ENCODE data around the gene PIAS1. TPM values are rescaled to one million over a fixed set of nuclear protein-coding genes. Genes with fewer than 3 reads are reported as not detected.

The PIAS1 gene
- total and polyA plus RNA-seq, 2 donors (not counting 3 experiments of a cell fraction or from before 2014, with no cell fraction given), result 23.7 to 24.2 TPM

DNA sequence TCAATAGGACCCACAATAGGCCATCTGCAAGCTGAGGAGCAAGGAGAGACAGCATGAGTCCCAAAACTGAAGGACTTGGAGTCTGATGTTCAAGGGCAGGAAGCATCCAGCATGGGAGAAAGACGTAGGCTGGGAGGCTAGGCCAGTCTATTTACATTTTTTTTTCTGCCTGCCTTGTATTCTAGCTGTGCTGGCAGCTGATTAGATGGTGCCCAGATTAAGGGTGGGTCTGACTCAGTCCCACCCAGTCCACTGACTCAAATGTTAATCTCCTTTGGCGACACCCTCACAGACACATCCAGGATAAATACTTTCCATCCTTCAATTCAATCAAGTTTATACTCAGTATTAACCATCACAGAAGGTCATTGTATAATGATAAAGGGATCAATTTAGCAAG, 15.9 kb upstream of the PIAS1 start:
- BruUV-seq (replicated peaks), result no TSS peak
- dilution Hi-C loops (cut with MboI; ENCODE audit: extremely low pct_ligation_motif_present, low sequenced_read_pairs), result no loop called here
- POLR2A ChIA-PET, result no interaction called here

DNA sequence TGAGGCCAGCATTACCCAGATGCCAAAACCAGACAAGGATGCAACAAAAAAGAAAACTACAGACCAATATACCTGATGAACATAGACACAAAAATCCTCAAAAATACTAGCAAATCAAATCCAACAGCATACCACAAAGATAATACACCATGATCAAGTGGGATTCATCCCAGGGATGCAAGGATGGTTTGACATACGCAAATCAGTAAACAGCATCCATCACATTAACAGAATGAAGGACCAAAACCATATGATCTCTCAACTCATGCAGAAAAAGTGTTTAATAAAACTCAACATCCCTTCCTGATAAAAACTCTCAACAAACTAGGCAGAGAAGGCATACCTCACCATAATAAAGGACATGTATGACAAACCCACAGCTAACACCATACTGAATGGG, 14.0 kb upstream of the PIAS1 start:
- no peak overlapping the region for H3K9ac ChIP-seq (replicated peaks; ENCODE audit: extremely low read depth, insufficient read depth, low read length)
- no peaks in the 10 kb centered on the region for H3K9me1 ChIP-seq (replicated peaks; ENCODE audit: control insufficient read depth, extremely low read depth, insufficient read depth, low read length)
- no peak overlapping the region for H2AFZ ChIP-seq (ENCODE audit: low read depth, low read length)
- no peak for DNase-seq (ENCODE audit: low read depth, low spot score)
- no peaks in the 10 kb centered on the region for H3K9me3 ChIP-seq (replicated peaks; ENCODE audit: control insufficient read depth, insufficient read depth, low read length)
- FAIRE-seq, result no peak
- no TSS peak for BruUV-seq (replicated peaks)
- ChIA-PET POLR2A (no interaction called here), CTCF (no interaction called here)
- H3K79me2 ChIP-seq (ENCODE audit: control insufficient read depth, insufficient read depth, low read length), result no peaks in the 10 kb centered on the region
- no peak overlapping the region for H3K27ac ChIP-seq (ENCODE audit: insufficient read depth, low read depth, low read length)
- H4K20me1 ChIP-seq (replicated peaks; ENCODE audit: control insufficient read depth, extremely low read depth, insufficient read depth, low read length), result no peaks in the 10 kb centered on the region
- no peaks in the 10 kb centered on the region for H3K4me1 ChIP-seq (ENCODE audit: control insufficient read depth, extremely low read depth, insufficient read depth, low read length)
- H3K36me3 ChIP-seq (ENCODE audit: control insufficient read depth in 2 of 2, extremely low read depth in 1 of 2, insufficient read depth in 2 of 2, low read length in 2 of 2), result no peaks in the 10 kb centered on the region
- dilution Hi-C loops (cut with MboI; ENCODE audit: extremely low pct_ligation_motif_present, low sequenced_read_pairs) (no loop called here), intact Hi-C loops (cut with micrococcal nuclease) (no loop called here)
- no peak overlapping the region for H3K4me2 ChIP-seq (ENCODE audit: insufficient read depth, low read length)
- TF ChIP-seq POLR2AphosphoS5 (IDR thresholded peaks at IDR 0.05; ENCODE audit: insufficient read depth, low read depth, low read length) (no peak), FOS (IDR thresholded peaks at IDR 0.05; ENCODE audit: borderline replicate concordance, insufficient read depth, low read length) (no peak), JUN (IDR thresholded peaks at IDR 0.05; ENCODE audit: borderline replicate concordance, insufficient read depth, insufficient read length, low read depth) (no peak), MYC (IDR thresholded peaks at IDR 0.05; ENCODE audit: low read depth, low read length) (no peak), POLR2A (IDR thresholded peaks at IDR 0.05; ENCODE audit: low read depth, low read length) (no peak)
- TF ChIP-seq, protein P1, sequence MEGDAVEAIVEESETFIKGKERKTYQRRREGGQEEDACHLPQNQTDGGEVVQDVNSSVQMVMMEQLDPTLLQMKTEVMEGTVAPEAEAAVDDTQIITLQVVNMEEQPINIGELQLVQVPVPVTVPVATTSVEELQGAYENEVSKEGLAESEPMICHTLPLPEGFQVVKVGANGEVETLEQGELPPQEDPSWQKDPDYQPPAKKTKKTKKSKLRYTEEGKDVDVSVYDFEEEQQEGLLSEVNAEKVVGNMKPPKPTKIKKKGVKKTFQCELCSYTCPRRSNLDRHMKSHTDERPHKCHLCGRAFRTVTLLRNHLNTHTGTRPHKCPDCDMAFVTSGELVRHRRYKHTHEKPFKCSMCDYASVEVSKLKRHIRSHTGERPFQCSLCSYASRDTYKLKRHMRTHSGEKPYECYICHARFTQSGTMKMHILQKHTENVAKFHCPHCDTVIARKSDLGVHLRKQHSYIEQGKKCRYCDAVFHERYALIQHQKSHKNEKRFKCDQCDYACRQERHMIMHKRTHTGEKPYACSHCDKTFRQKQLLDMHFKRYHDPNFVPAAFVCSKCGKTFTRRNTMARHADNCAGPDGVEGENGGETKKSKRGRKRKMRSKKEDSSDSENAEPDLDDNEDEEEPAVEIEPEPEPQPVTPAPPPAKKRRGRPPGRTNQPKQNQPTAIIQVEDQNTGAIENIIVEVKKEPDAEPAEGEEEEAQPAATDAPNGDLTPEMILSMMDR (IDR thresholded peaks at IDR 0.05; ENCODE audit: extremely low read depth in 1 of 2, insufficient read depth in 1 of 2, low read depth in 1 of 2, low read length in 2 of 2), result no peak
- H3K4me3 ChIP-seq (replicated peaks in 1 of 3; ENCODE audit: insufficient read depth in 1 of 3, low read depth in 1 of 3, low read length in 3 of 3), result no peak overlapping the region
- peaks cover 2 to 17% of the 10 kb centered on the region in 2 experiments for H3K27me3 ChIP-seq (ENCODE audit: control insufficient read depth in 2 of 2, insufficient read depth in 2 of 2, low read length in 2 of 2)

More for the DNA sequence above, 15.9 kb upstream of the PIAS1 start:
- peaks cover 12 to 21% of the 10 kb centered on the region in 2 experiments for H3K27me3 ChIP-seq (ENCODE audit: control insufficient read depth in 2 of 2, insufficient read depth in 2 of 2, low read length in 2 of 2)
- CTCF ChIA-PET, result no interaction called here
- no peak overlapping the region for H2AFZ ChIP-seq (ENCODE audit: low read depth, low read length)
- no peak overlapping the region for H3K4me3 ChIP-seq (replicated peaks in 1 of 3; ENCODE audit: insufficient read depth in 1 of 3, low read depth in 1 of 3, low read length in 3 of 3)
- no peaks in the 10 kb centered on the region for H3K9me1 ChIP-seq (replicated peaks; ENCODE audit: control insufficient read depth, extremely low read depth, insufficient read depth, low read length)
- H3K36me3 ChIP-seq (ENCODE audit: control insufficient read depth in 2 of 2, extremely low read depth in 1 of 2, insufficient read depth in 2 of 2, low read length in 2 of 2), result no peaks in the 10 kb centered on the region
- intact Hi-C loops (cut with micrococcal nuclease), result no loop called here
- TF ChIP-seq, protein P1 (IDR thresholded peaks at IDR 0.05; ENCODE audit: extremely low read depth in 1 of 2, insufficient read depth in 1 of 2, low read depth in 1 of 2, low read length in 2 of 2), result no peak
- no peak for TF ChIP-seq GATA2 (IDR thresholded peaks at IDR 0.05; ENCODE audit: insufficient read depth, insufficient read length, low read depth, low read length)
- TF ChIP-seq POLR2AphosphoS5 (IDR thresholded peaks at IDR 0.05; ENCODE audit: insufficient read depth, low read depth, low read length), result no peak
- no peak for TF ChIP-seq POLR2A (IDR thresholded peaks at IDR 0.05; ENCODE audit: low read depth, low read length)
- TF ChIP-seq EZH2 (IDR thresholded peaks at IDR 0.05; ENCODE audit: borderline replicate concordance, low read depth, low read length, severe bottlenecking), result no peak
- TF ChIP-seq JUN (IDR thresholded peaks at IDR 0.05; ENCODE audit: borderline replicate concordance, insufficient read depth, insufficient read length, low read depth), result no peak
- FAIRE-seq (no peak), DNase-seq (ENCODE audit: low read depth, low spot score) (no peak)
- H3K79me2 ChIP-seq (ENCODE audit: control insufficient read depth, insufficient read depth, low read length), result no peaks in the 10 kb centered on the region
- no peak overlapping the region for H3K9ac ChIP-seq (replicated peaks; ENCODE audit: extremely low read depth, insufficient read depth, low read length)
- H3K4me2 ChIP-seq (ENCODE audit: insufficient read depth, low read length), result no peak overlapping the region
- H3K9me3 ChIP-seq (replicated peaks; ENCODE audit: control insufficient read depth, insufficient read depth, low read length), result no peaks in the 10 kb centered on the region
- no peaks in the 10 kb centered on the region for H3K4me1 ChIP-seq (ENCODE audit: control insufficient read depth, extremely low read depth, insufficient read depth, low read length)
- no peak overlapping the region for H3K27ac ChIP-seq (ENCODE audit: insufficient read depth, low read depth, low read length)
- H4K20me1 ChIP-seq (replicated peaks; ENCODE audit: control insufficient read depth, extremely low read depth, insufficient read depth, low read length), result no peaks in the 10 kb centered on the region

Data from endothelial cell of umbilical vein (primary cell).